Subcutaneous adipose tissue (tissue), 4 donors: Measurements from ENCODE around the gene PCBP3. TPM values are rescaled to one million over a fixed set of nuclear protein-coding genes. Genes with fewer than 3 reads are reported as not detected.

Experiments used
- CTCF ChIP-seq: fragments of 450-650 bp; IDR thresholded peaks from one replicate; pipeline ENCODE4 v1.5.1; 2016; ENCODE audit warnings: low read depth, mild to moderate bottlenecking, control low read depth, antibody characterized with exemption, moderate library complexity
- total RNA-seq, 4 donors: library from RNA; depleted of rRNA; stranded (reverse); fragments of >200 nt; gene quantifications; one replicate each; pipeline ENCODE4 v1.1.0, GENCODE V29; 2016

PCBP3 gene
- total RNA-seq, 4 donors from 2014 or later, result 3.4 to 11.0 (median 5.7) TPM

- no peak for TF ChIP-seq CTCF
Measured at GRCh38 chr21:45905196-45905595, 261.7 kb downstream of the PCBP3 start.

GRCh38 chr21:45906196-45906805, 262.8 kb downstream of the PCBP3 start:
- no peak for TF ChIP-seq CTCF

DNA sequence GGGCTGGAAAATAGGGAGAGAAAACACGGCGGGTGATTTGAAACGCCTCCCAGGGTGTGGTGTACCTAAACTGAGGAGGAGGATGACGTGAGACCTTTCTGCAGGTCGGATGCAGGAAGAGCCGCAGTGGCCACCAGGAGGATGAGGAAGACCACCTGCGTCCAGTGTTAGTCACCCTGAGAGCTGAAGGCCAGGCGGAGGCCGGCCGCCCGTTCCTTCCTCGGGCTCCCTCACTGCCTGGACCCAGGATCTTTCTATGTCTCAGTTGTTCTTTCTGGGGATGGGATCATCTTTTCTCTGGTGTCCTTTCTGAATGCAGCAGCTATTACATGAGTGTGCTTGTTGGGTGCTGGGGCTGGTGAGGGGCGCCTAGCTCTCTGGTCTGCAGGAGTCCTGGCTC, 263.3 kb downstream of the PCBP3 start:
- TF ChIP-seq CTCF, result no peak

- no peak for TF ChIP-seq CTCF
Measured at GRCh38 chr21:45908536-45909237, 265.2 kb downstream of the PCBP3 start.

GRCh38 chr21:45909238-45909988, 265.9 kb downstream of the PCBP3 start:
- no peak for TF ChIP-seq CTCF

GRCh38 chr21:45910155-45910547, 266.6 kb downstream of the PCBP3 start:
- TF ChIP-seq CTCF, result no peak

- TF ChIP-seq CTCF, result no peak
Measured at GRCh38 chr21:45910548-45911221, 267.2 kb downstream of the PCBP3 start.
